ENCODE measurements around the gene FRMPD2.

The FRMPD2 gene

GRCh38 chr10:48299692-48300091 lies 25.2 kb upstream of the FRMPD2 start:
- no peak overlapping the region for H3K4me2 ChIP-seq (ENCODE audit: insufficient read depth, low read length)
- H3K4me1 ChIP-seq (ENCODE audit: insufficient read depth, low read length) = peaks cover 14% of the 10 kb centered on the region
- DNase-seq (no peak), ATAC-seq (ENCODE audit: insufficient read depth, low read depth) (peak; percentile 60)
- H3K9ac ChIP-seq (ENCODE audit: low read depth, low read length) = no peak overlapping the region
- TF ChIP-seq CTCF (IDR thresholded peaks at IDR 0.05; ENCODE audit: borderline replicate concordance, extremely low read depth, low read length, poor library complexity, severe bottlenecking) = no peak
- H3K36me3 ChIP-seq (ENCODE audit: insufficient read depth, low read length) = no peaks in the 10 kb centered on the region
- H3K27ac ChIP-seq (ENCODE audit: low read length) = no peak overlapping the region
- no peaks in the 10 kb centered on the region for H3K9me3 ChIP-seq (ENCODE audit: insufficient read depth, low read length, severe bottlenecking)
- H2AFZ ChIP-seq (ENCODE audit: low read depth, low read length) = no peak overlapping the region
- H4K20me1 ChIP-seq (ENCODE audit: insufficient read depth, low read length) = no peaks in the 10 kb centered on the region
- H3K27me3 ChIP-seq (ENCODE audit: insufficient read depth, low read length, poor library complexity) = no peaks in the 10 kb centered on the region
- H3K79me2 ChIP-seq (ENCODE audit: insufficient read depth, low read length) = no peaks in the 10 kb centered on the region
- no peak overlapping the region for H3K4me3 ChIP-seq (ENCODE audit: low read depth in 1 of 2, low read length in 2 of 2)

GRCh38 chr10:48299066-48299465 lies 24.6 kb upstream of the FRMPD2 start:
- Histone ChIP-seq H2AFZ (ENCODE audit: low read depth, low read length) (no peak overlapping the region), H3K36me3 (ENCODE audit: insufficient read depth, low read length) (no peaks in the 10 kb centered on the region), H3K27me3 (ENCODE audit: insufficient read depth, low read length, poor library complexity) (no peaks in the 10 kb centered on the region), H3K4me1 (ENCODE audit: insufficient read depth, low read length) (peaks cover 14% of the 10 kb centered on the region), H3K4me3 (ENCODE audit: low read depth in 1 of 2, low read length in 2 of 2) (no peak overlapping the region), H3K27ac (ENCODE audit: low read length) (no peak overlapping the region), H3K4me2 (ENCODE audit: insufficient read depth, low read length) (no peak overlapping the region), H3K9me3 (ENCODE audit: insufficient read depth, low read length, severe bottlenecking) (no peaks in the 10 kb centered on the region), H3K79me2 (ENCODE audit: insufficient read depth, low read length) (no peaks in the 10 kb centered on the region), H4K20me1 (ENCODE audit: insufficient read depth, low read length) (no peaks in the 10 kb centered on the region), H3K9ac (ENCODE audit: low read depth, low read length) (no peak overlapping the region)
- no peak for ATAC-seq (ENCODE audit: insufficient read depth, low read depth)
- TF ChIP-seq EZH2 (IDR thresholded peaks at IDR 0.05; ENCODE audit: borderline replicate concordance, low read depth, low read length, severe bottlenecking) (no peak), CTCF (IDR thresholded peaks at IDR 0.05; ENCODE audit: borderline replicate concordance, extremely low read depth, low read length, poor library complexity, severe bottlenecking) (no peak)
- no peak for DNase-seq

GRCh38 chr10:48296576-48297098 lies 22.1 kb upstream of the FRMPD2 start:
- Histone ChIP-seq H3K4me2 (ENCODE audit: insufficient read depth, low read length) (no peak overlapping the region), H3K4me1 (ENCODE audit: insufficient read depth, low read length) (peaks cover 34% of the 10 kb centered on the region), H3K27ac (ENCODE audit: low read length) (no peak overlapping the region), H2AFZ (ENCODE audit: low read depth, low read length) (no peak overlapping the region), H3K9ac (ENCODE audit: low read depth, low read length) (no peak overlapping the region), H3K4me3 (ENCODE audit: low read depth in 1 of 2, low read length in 2 of 2) (no peak overlapping the region), H4K20me1 (ENCODE audit: insufficient read depth, low read length) (no peaks in the 10 kb centered on the region), H3K9me3 (ENCODE audit: insufficient read depth, low read length, severe bottlenecking) (peaks cover 4% of the 10 kb centered on the region), H3K36me3 (ENCODE audit: insufficient read depth, low read length) (no peaks in the 10 kb centered on the region), H3K27me3 (ENCODE audit: insufficient read depth, low read length, poor library complexity) (no peaks in the 10 kb centered on the region), H3K79me2 (ENCODE audit: insufficient read depth, low read length) (no peaks in the 10 kb centered on the region)
- DNase-seq (no peak), ATAC-seq (ENCODE audit: insufficient read depth, low read depth) (no peak)
- TF ChIP-seq EZH2 (IDR thresholded peaks at IDR 0.05; ENCODE audit: borderline replicate concordance, low read depth, low read length, severe bottlenecking) (no peak), CTCF (IDR thresholded peaks at IDR 0.05; ENCODE audit: borderline replicate concordance, extremely low read depth, low read length, poor library complexity, severe bottlenecking) (no peak)

- peaks cover 44% of the 10 kb centered on the region for H3K4me1 ChIP-seq (ENCODE audit: insufficient read depth, low read length)
- ATAC-seq (ENCODE audit: insufficient read depth, low read depth) (no peak), DNase-seq (no peak)
- H3K27me3 ChIP-seq (ENCODE audit: insufficient read depth, low read length, poor library complexity) = no peaks in the 10 kb centered on the region
- H3K9me3 ChIP-seq (ENCODE audit: insufficient read depth, low read length, severe bottlenecking) = peaks cover 4% of the 10 kb centered on the region
- no peaks in the 10 kb centered on the region for H3K36me3 ChIP-seq (ENCODE audit: insufficient read depth, low read length)
- H3K79me2 ChIP-seq (ENCODE audit: insufficient read depth, low read length) = no peaks in the 10 kb centered on the region
- no peak for TF ChIP-seq EZH2 (IDR thresholded peaks at IDR 0.05; ENCODE audit: borderline replicate concordance, low read depth, low read length, severe bottlenecking)
- no peak for TF ChIP-seq CTCF (IDR thresholded peaks at IDR 0.05; ENCODE audit: borderline replicate concordance, extremely low read depth, low read length, poor library complexity, severe bottlenecking)
- H4K20me1 ChIP-seq (ENCODE audit: insufficient read depth, low read length) = no peaks in the 10 kb centered on the region
- H2AFZ ChIP-seq (ENCODE audit: low read depth, low read length) = no peak overlapping the region
- no peak overlapping the region for H3K4me2 ChIP-seq (ENCODE audit: insufficient read depth, low read length)
- H3K4me3 ChIP-seq (ENCODE audit: low read depth in 1 of 2, low read length in 2 of 2) = no peak overlapping the region
- H3K9ac ChIP-seq (ENCODE audit: low read depth, low read length) = no peak overlapping the region
- no peak overlapping the region for H3K27ac ChIP-seq (ENCODE audit: low read length)
Observed at GRCh38 chr10:48294431-48294830, 19.9 kb upstream of the FRMPD2 start.

All from DND-41 (cell line).